ENCODE measurements around the gene ABCD3.
"Not testable (repeated sequence)": the region's sequence is repeated elsewhere in the genome, so short reads cannot be mapped to it uniquely, and the experiment has no call there.

Gene ABCD3

GRCh38 chr1:94417978-94418663, at the start of gene ABCD3:
Gene ABCD3, plus strand, starts transcription at chr1:94418389. Its CDS starts 90 bp downstream, at chr1:94418479.
- DNase-seq (ENCODE audit: low read depth), result peak; percentile 92

DNA sequence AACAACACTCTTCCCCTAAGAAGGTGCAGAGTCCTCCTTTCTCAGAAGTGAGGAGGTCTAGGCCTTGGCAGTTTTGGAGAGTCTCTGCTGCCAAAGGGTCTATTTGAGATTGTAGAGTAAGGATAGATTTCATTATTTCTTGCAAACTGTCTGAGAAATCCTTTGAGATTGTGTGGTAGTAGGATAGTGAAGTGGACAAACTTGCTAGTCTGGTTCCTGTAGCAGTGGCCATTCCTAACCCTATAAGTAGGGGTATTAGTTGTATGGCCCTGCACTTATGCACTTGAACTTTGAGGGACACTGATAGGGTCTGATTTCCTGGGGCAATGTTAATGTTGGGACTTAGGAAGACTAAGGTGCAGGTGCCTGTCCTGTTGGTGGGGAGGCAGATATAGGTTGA, 45.4 kb upstream of the ABCD3 start:
- not testable (repeated sequence) for DNase-seq (ENCODE audit: low read depth)

DNA sequence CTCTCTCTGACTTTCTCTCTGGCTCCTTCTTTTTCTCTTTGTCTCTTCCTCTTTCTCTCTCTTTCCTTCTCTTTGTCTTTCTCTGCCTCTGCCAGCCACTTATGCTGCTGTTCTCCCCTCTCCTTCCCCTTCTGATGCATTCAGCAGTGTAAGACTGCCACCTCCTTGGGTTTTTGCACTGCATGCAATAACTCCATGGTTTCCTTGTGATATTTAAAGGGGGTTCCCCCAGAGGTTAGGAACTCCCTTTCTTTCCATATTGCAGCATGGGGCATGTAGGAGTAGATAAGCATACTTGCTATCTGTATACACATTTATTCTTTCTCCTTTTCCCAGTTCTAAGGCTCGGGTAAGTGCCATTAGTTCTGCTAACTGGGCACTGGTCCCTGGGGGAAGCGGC, 44.9 kb upstream of the ABCD3 start:
- not testable (repeated sequence) for DNase-seq (ENCODE audit: low read depth)

DNA sequence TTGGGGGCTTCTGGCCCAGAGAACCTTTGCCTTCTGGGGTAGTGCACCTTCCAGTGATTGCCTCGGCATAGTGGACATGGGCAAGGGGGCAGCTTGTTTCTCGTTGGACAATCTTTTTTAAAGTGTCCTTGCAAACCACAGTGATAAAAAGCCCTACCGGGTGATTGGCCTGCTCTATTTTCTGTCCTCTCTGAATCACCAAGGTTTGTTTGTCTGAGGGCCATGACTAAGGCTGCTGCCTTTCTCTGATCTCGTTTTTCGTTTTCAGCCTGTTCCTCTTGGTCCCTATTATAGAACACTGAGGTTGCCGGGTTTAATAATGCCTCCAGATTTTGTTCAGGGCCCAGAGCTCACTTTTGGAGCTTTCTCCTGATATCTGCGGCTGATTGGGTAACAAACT, 42.5 kb upstream of the ABCD3 start:
- not testable (repeated sequence) for DNase-seq (ENCODE audit: low read depth)

DNA sequence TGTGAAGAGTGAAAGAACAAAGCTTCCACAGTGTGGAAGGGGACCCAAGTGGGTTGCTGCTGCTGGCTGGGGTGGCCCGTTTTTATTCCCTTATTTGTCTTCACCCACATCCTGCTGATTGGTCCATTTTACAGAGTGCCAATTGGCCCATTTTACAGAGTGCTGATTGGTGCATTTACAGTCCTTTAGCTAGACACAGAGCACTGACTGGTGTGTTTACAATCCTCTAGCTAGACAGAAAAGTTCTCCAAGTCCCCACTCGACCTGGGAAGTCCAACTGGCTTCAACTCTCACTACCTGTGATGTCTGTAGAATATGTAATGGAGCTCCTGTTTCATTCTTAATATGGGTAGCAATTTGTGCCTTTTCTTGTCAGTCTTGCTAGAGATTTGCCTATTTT, 39.7 kb upstream of the ABCD3 start:
- not testable (repeated sequence) for DNase-seq (ENCODE audit: low read depth)

GRCh38 chr1:94379615-94380014, 38.6 kb upstream of the ABCD3 start:
- DNase-seq (ENCODE audit: low read depth), result no peak

DNA sequence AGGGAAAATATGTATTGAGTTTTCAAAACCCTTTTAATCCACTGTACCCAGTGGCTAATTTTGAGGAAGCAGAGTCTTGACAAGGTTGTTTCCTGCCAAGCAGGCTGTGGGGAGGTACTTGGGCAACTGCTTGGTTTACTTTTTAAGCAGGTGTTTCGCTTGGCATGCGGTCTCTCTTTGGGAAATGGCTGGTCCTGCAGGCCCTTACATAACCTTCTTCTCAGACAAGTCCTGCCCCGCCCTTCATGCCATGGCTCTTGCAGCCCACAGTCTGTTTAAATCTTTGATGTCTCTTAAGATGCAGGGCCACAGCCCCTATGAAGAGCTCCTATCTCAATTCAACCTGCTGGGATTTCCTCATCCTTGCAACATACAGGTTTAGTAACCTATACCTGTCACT, 36.0 kb upstream of the ABCD3 start:
- DNase-seq (ENCODE audit: low read depth), result no peak

- DNase-seq (ENCODE audit: low read depth), result no peak
These were observed 34.2 kb upstream of the ABCD3 start for GRCh38 chr1:94383966-94384408.

- no peak for DNase-seq (ENCODE audit: low read depth)
These were observed 33.5 kb upstream of the ABCD3 start for GRCh38 chr1:94384485-94385265.

DNA sequence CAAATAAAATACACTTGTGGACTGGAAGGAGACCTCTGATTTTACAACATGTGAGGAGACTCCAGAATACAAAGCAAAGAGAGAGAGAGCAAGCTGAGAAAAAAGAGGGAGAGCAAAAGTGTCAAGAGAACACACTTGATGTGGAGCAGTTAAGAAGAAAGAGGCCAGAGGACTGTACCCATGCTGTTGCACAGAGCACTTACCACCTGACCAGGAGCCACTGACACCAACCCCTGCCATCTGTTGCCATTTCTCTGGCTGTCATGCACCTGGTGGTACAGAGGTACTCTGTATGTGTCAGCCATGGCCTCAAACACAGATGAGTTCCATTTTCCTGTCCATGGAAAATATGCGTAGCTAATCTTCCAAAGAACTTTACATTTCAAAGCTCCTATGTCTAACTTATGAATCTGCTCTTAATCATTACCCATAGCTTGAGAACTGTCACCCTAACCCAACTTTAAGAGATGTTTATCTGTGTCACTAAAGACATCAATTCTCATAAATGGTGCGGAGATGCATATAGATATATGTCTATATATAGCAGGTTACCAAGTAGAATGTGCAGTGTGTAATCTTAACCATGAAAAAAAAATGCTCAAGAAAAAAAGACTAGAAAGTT, 32.8 kb upstream of the ABCD3 start:
- DNase-seq (ENCODE audit: low read depth), result no peak

DNA sequence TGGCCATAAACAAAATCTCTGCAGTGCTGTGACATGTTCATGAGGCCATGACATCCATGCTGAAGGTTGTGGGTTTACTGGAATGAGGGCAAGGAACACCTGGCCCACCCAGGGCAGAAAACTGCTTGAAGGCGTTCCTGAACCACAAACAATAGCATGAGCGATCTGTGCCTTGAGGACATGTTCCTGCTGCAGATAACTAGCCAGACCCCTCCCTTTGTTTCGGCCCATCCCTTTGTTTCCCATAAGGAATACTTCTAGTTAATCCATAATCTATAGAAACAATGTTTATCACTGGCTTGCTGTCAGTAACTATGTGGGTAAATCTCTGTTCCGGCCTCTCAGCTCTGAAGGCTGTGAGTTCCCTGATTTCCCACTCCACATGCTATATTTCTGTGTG, 28.9 kb upstream of the ABCD3 start:
- DNase-seq (ENCODE audit: low read depth), result no peak

DNA sequence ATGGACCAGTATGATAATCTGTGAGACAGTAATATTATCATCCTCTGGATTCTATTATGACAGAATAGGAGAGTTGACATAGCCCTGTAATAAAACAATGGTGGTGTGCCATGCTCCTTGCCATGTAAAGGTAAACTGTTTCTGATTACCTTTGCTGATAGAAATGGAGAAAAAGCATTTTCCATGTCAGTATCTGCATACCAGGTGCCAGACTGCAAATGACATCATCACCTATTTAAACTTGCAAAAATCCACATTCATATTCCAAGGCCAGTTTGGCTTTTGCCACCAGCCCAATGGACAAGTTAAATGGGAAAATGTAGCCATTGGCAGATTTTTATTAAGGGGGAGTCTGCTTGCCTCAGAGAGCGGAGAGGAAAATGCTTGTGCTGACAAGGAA, 23.9 kb upstream of the ABCD3 start:
- no peak for DNase-seq (ENCODE audit: low read depth)

- DNase-seq (ENCODE audit: low read depth), result no peak
These were observed 23.0 kb upstream of the ABCD3 start for GRCh38 chr1:94395231-94395630.

DNA sequence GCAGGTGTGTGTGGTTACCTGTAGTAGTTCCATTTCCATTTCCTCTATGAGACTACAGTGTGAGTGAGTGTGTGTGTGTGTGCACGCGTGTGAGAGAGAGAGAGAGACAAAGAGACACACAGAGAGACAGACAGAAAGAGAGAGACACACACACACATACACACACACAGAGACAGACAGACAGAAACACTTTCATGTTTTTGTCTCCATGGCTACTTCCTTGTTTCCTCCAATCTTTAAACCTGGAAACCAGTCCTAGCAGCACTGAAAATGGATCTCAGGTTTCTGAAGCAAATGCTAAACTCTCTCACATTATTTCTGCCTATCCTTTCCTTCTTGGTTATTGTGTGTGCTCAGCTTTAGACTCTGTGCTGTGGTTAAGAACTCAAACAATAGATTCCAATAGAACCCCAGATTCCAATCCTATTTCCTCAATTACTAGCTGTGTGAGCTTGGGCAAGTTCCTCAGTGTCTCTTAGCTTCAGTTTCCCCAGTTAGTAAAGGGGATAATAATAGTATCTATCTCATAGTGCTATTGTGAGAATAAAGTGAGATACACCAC, 22.4 kb upstream of the ABCD3 start:
- no peak for DNase-seq (ENCODE audit: low read depth)

- no peak for DNase-seq (ENCODE audit: low read depth)
These were observed 21.7 kb upstream of the ABCD3 start for GRCh38 chr1:94396356-94397010.

DNA sequence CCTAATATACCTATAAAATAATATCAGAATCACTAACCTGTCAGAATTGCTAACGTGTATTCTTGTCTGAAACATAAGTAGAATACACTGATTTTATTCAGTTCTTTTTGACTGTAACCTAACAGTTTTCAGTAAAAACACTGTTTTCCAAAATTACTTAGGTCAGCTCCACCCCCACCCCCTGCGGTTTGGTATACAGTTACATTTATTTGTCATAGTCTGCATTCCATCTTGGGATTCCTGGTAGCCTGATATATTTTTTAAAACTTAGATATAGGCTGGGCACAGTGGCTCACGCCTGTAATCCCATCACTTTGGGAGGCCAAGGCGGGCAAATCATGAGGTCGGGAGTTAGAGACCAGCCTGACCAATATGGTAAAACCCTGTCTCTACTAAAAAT, 19.8 kb upstream of the ABCD3 start:
- DNase-seq (ENCODE audit: low read depth), result no peak

DNA sequence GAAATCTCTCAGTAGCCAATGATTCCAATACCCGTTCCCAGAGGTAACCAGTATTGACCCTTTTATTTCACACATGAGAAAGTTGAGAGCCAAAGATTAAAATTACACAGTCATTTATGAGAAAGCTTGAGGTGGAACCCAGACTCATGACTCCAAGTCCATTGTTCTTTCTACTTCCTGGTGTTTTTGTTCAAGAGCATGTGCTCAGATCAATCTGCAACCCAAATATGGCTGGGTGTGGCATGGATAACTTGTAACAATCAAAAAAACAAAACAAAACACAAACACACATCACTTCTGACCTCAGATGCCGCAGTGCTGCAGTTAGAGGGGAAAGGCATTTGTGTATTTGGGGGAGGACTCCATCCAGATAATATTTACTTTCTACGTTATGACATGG, 18.7 kb upstream of the ABCD3 start:
- no peak for DNase-seq (ENCODE audit: low read depth)

DNA sequence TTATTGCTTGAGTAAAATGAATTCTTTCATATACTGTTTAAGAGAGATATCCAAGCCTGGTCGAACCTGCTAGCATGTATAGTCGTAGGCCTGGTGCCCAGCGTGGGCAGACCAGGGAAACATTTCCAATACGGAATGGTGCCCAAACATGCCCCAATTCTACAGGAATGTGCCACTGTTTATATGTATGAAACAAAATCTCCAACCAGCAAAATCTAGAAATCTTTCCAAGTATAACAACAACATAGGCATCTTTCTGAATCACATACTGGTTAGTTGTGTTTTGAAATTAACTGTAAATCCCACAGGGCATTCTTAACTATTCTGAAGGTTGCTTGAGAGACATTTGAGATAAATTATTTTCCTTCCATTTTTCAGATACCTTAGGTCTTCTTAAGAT, 17.0 kb upstream of the ABCD3 start:
- DNase-seq (ENCODE audit: low read depth), result no peak

DNA sequence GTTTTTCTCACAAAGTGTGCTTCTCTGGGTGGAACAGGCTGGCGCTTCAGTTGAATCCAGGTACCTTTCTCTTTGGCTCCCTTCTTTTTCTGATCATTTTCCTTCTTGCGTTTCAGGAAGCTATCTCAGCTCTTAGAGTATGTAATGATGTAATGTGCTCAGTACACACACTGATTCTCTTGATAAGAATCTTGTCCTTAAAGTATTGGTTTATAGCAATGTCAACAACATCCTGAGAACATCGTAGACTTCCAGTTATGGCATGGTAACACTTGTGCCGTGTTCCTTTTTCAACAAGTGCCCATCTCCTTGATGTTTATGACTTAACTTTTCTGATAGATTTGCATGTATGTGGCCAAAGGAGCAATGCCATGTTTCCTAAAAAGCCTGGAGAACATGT, 11.7 kb upstream of the ABCD3 start:
- no peak for DNase-seq (ENCODE audit: low read depth)

DNA sequence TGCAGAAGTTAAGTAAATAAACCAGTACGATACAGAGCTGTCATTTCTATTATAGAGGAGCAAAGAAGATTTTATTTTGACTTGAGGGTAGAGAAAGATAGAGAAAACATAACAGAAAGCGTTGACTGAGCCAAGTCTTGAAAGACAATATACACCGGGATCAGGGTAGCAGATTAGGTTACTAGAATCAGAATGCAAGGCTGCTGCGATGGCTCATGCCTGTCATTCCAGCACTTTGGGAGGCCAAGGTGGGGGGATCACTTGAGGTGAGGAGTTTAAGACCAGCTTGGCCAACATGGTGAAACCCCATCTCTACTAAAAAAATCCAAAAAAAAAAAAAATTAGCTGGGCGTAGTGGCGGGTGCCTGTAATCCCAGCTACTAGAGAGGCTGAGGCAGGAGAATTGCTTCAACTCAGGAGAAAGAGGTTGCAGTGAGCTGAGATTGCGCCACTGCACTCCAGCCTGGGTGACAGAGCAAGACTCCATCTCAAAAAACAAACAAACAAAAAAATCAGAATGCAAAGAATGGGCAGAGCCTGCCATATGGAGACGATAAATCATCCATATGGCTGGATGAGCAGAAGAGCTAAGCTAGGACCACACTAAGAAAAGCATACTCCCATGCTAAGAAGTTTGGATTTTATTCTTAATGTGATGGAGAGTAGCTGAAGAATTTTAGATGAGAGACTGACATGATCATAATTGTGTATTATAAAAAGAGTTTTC, 9.9 kb upstream of the ABCD3 start:
- DNase-seq (ENCODE audit: low read depth), result no peak

GRCh38 chr1:94411237-94411636, 7.0 kb upstream of the ABCD3 start:
- DNase-seq (ENCODE audit: low read depth), result no peak

DNA sequence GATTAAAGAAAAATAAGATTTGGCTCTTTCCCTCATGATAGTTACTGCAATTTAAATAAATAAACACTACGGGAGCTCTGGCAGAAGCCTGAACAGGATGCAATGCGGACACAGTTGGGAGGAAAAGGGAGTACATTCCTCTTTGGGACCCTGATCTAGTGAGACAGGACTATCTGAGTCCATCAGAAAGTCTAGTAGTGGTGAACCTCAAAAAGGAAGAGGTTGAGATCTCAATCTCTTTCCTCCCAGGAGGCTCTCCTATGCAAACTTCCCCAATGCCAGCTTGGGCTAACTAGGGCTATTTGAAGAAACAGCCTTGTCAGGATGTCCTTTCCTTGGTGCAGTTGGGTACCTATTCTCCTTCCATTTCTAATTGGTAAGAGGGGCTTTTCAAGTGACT, 4.9 kb upstream of the ABCD3 start:
- no peak for DNase-seq (ENCODE audit: low read depth)

Data from stimulated activated CD8-positive, alpha-beta memory T cell treated with anti-CD3 and anti-CD28 coated beads, Interleukin-7, amount 100 ng/mL, for 24 hours (primary cell).